Cerebellar cortex (tissue), 1 donor: ENCODE results near the gene BGLAP.
A peak's percentile ranks its signal among the peaks of the same experiment; 100 is the strongest.

ENCODE experiments used
- DNase-seq: peaks from one replicate; pipeline ENCODE4 v3.0.0-alpha.2; 2015; ENCODE audit warnings: low spot score

The BGLAP gene

GRCh38 chr1:156226782-156227181 is 15.2 kb upstream of the BGLAP start:
- no peak for DNase-seq

- no peak for DNase-seq
Measured at GRCh38 chr1:156228501-156228900, 13.5 kb upstream of the BGLAP start.

GRCh38 chr1:156229809-156230472 is 12.0 kb upstream of the BGLAP start:
- no peak for DNase-seq

- no peak for DNase-seq
Measured at GRCh38 chr1:156230473-156230837, 11.5 kb upstream of the BGLAP start.

GRCh38 chr1:156232201-156232894 is 9.6 kb upstream of the BGLAP start:
- DNase-seq, result no peak

GRCh38 chr1:156233426-156234127 is 8.4 kb upstream of the BGLAP start:
- no peak for DNase-seq

GRCh38 chr1:156236164-156236563 is 5.8 kb upstream of the BGLAP start:
- DNase-seq, result no peak

- DNase-seq, result no peak
Measured at GRCh38 chr1:156238248-156238647, 3.7 kb upstream of the BGLAP start.

GRCh38 chr1:156241311-156241811 is 623 bp upstream of the BGLAP start:
- DNase-seq, result no peak

- DNase-seq, result no peak
Measured at GRCh38 chr1:156242738-156243137, 754 bp downstream of the BGLAP start.

GRCh38 chr1:156244126-156244525 is 2.1 kb downstream of the BGLAP start:
- no peak for DNase-seq

GRCh38 chr1:156244712-156245111 is 2.7 kb downstream of the BGLAP start:
- no peak for DNase-seq

- DNase-seq, result no peak
Measured at GRCh38 chr1:156245451-156246232, 3.7 kb downstream of the BGLAP start.

- no peak for DNase-seq
Measured at GRCh38 chr1:156246241-156246780, 4.3 kb downstream of the BGLAP start.

- no peak for DNase-seq
Measured at GRCh38 chr1:156246781-156247459, 4.9 kb downstream of the BGLAP start.

GRCh38 chr1:156247460-156248322 is 5.7 kb downstream of the BGLAP start, which contains the start of gene PAQR6:
Gene PAQR6 (minus strand): TSS chr1:156248056. CDS start chr1:156246731, 1,325 bp downstream.
- peak; percentile 45 for DNase-seq

GRCh38 chr1:156248323-156248683 is 6.3 kb downstream of the BGLAP start:
- DNase-seq, result peak; percentile 27

- DNase-seq, result no peak
Measured at GRCh38 chr1:156249593-156249992, 7.6 kb downstream of the BGLAP start.

GRCh38 chr1:156251527-156251926 is 9.5 kb downstream of the BGLAP start:
- DNase-seq, result no peak

- peak; percentile 59 for DNase-seq
Measured at GRCh38 chr1:156253634-156254033, 11.7 kb downstream of the BGLAP start.
